Sigmoid colon (tissue), 7 donors: ENCODE data around the gene ABHD17C. TPM values are rescaled to one million over a fixed set of nuclear protein-coding genes. Genes with fewer than 3 reads are reported as not detected.

Source experiments
- DNase-seq: peaks from one replicate; pipeline ENCODE4 v3.0.0-alpha.2; 2019
- H3K27ac ChIP-seq, 4 donors: fragments of 200-600 bp; sonication (generic); one replicate each; pipeline ENCODE4 v1.5.1; 2016 to 2019; ENCODE audit warnings: mild to moderate bottlenecking in 1 of 4
- H3K27me3 ChIP-seq, 3 donors: fragments of 200-600 bp; sonication (generic); one replicate each; pipeline ENCODE4 v1.5.1; 2019; ENCODE audit warnings: mild to moderate bottlenecking in 1 of 3
- H3K36me3 ChIP-seq, 4 donors: fragments of 200-600 bp; sonication (generic); one replicate each; pipeline ENCODE4 v1.5.1; 2016 to 2019
- H3K4me1 ChIP-seq, 4 donors: fragments of 200-600 bp; sonication (generic); one replicate each; pipeline ENCODE4 v1.5.1; 2017 to 2019
- H3K4me3 ChIP-seq, 4 donors: fragments of 200-600 bp; sonication (generic); one replicate each; pipeline ENCODE4 v1.5.1; 2017 to 2019; ENCODE audit warnings: mild to moderate bottlenecking in 2 of 4, moderate library complexity in 1 of 4
- H3K9me3 ChIP-seq, 4 donors: fragments of 200-600 bp in 3 of 4; sonication (generic) in 3 of 4; one replicate each; pipeline versions ENCODE4 v1.5.1 to v1.6.1; 2013 to 2019
- EP300 ChIP-seq, 4 donors: sonication (generic); formaldehyde crosslinking; IDR thresholded peaks; one replicate each; pipeline ENCODE4 v1.6.1; 2017; ENCODE audit warnings: antibody characterized with exemption in 4 of 4
- POLR2A ChIP-seq, 2 donors: fragments of 450-650 bp; IDR thresholded peaks; one replicate each; pipeline ENCODE4 v1.6.1; 2016; ENCODE audit warnings: antibody characterized with exemption in 2 of 2, mild to moderate bottlenecking in 2 of 2, moderate library complexity in 2 of 2
- POLR2AphosphoS5 ChIP-seq, 4 donors: sonication (generic); formaldehyde crosslinking; IDR thresholded peaks; one replicate each; pipeline ENCODE4 v1.6.1; 2017; ENCODE audit warnings: antibody characterized with exemption in 4 of 4
- WGBS, 2 donors: extraction: QIAGEN DNeasy Blood & Tissue Kit; methylation state at CpG; one replicate each; pipeline ENCODE4 v1.1.7; 2013; 5-methylcytosine and 5-hydroxymethylcytosine counted together
- intact Hi-C: fragments of 100-400 bp; cut with DNase I; formaldehyde crosslinking; loops from one replicate; pipeline ENCODE4 v1.15.1; 2023
- polyA plus RNA-seq, 3 donors: library from polyadenylated mRNA; stranded (reverse); fragments of 200-250 nt; gene quantifications; one replicate each; pipeline ENCODE4 v1.2.3, GENCODE V29; 2013
- total RNA-seq, 4 donors: library from RNA; depleted of rRNA; stranded (reverse); fragments of >200 nt; gene quantifications; one replicate each; pipeline ENCODE4 v1.1.0, GENCODE V29; 2016
- TF ChIP-seq, protein P1 (sequence below), 4 experiments: fragments of 450-650 bp in 3 of 4; fragments of 200-600 bp in 1 of 4; IDR thresholded peaks; one replicate each; pipeline ENCODE4 v1.5.1; 2016 to 2019; ENCODE audit warnings: antibody characterized with exemption in 4 of 4, mild to moderate bottlenecking in 3 of 4, moderate library complexity in 2 of 4
- donor health status: healthy with polysubstance abuse.
- donor health status: Bipolar disorder and iron deficiency.
- donor health status: healthy.

The ABHD17C gene
- total and polyA plus RNA-seq, 7 donors: 2.0 to 174 (median 4.2) TPM

DNA sequence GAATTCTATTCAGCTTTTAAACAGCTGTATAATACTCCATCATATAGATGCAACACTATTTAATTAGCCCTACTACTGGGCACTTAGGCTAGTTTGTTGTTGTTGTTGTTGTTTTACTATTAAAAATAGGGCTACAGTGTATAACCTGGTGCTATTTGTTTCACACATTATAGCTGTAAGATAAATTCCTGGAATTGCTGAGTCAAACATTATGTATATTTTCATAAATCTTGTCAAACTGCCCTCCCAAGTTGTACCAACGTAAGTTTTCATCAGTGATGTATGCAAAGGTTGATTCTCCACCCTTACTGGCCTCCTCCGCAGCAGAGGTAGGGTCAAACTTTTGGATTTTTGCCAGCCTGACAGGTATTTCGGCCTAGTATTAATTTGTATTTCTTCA is 80.2 kb downstream of the ABHD17C start:
- WGBS, 2 donors: 90 to 95% methylated on average over 3 of the region's 3 CpGs
- Histone ChIP-seq H3K9me3 (no peaks in the 10 kb centered on the region), H3K4me1 (peaks cover 0 to 23% (median 19%) of the 10 kb centered on the region in 4 donors), H3K36me3 (no peaks in the 10 kb centered on the region), H3K4me3 (no peak overlapping the region), H3K27me3 (peaks cover 0 to 17% (median 1%) of the 10 kb centered on the region in 3 donors), H3K27ac (no peak overlapping the region)
- intact Hi-C loops: loop anchor here (10.0 kb wide), 1 partner anchor 81 kb away; the partner anchor contains the start of gene ABHD17C
- TF ChIP-seq POLR2AphosphoS5 (IDR thresholded peaks at IDR 0.05) (no peak), EP300 (IDR thresholded peaks at IDR 0.05) (no peak), POLR2A (IDR thresholded peaks at IDR 0.05) (no peak)
- TF ChIP-seq, protein P1, sequence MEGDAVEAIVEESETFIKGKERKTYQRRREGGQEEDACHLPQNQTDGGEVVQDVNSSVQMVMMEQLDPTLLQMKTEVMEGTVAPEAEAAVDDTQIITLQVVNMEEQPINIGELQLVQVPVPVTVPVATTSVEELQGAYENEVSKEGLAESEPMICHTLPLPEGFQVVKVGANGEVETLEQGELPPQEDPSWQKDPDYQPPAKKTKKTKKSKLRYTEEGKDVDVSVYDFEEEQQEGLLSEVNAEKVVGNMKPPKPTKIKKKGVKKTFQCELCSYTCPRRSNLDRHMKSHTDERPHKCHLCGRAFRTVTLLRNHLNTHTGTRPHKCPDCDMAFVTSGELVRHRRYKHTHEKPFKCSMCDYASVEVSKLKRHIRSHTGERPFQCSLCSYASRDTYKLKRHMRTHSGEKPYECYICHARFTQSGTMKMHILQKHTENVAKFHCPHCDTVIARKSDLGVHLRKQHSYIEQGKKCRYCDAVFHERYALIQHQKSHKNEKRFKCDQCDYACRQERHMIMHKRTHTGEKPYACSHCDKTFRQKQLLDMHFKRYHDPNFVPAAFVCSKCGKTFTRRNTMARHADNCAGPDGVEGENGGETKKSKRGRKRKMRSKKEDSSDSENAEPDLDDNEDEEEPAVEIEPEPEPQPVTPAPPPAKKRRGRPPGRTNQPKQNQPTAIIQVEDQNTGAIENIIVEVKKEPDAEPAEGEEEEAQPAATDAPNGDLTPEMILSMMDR (IDR thresholded peaks at IDR 0.05): no peak
- DNase-seq: no peak

DNA sequence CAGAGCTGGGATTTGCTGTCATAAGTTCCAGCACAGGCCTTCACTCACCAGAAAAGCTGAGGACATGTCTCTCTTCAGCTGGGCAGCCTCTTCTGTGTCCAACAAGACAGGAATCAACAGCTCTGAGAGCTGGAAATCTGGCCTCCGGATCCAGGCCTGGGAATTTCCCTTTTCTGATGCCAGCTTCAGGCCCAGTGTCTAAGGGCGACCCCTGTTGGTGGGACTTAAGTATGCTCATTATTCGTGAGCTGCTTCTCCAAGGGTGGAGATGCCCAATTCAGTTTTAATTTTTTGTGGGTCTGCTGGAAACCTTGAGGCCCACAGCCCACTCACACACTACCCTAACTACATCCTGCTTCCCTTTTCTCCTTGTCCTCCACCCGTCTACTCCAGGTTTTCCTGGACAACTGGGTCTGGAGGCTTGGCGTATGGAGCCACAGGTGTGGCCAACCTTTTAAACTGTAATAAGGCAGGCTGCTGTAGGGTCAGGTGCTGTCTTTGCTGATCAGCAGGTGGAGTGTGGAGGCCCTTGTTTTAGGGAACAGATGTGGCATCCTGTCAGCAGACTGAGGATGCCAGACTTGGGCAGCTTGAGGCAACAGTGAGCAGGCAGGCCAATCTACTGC is 81.4 kb downstream of the ABHD17C start:
- peaks cover 0 to 25% (median 4%) of the 10 kb centered on the region in 3 donors for H3K27me3 ChIP-seq
- H3K4me3 ChIP-seq: no peak overlapping the region
- no peaks in the 10 kb centered on the region for H3K36me3 ChIP-seq
- TF ChIP-seq, protein P1 (IDR thresholded peaks at IDR 0.05): peak; percentile 65 to 83 (median 82)
- TF ChIP-seq EP300 (IDR thresholded peaks at IDR 0.05): no peak
- no peak for TF ChIP-seq POLR2A (IDR thresholded peaks at IDR 0.05)
- H3K9me3 ChIP-seq: no peaks in the 10 kb centered on the region
- peaks cover 0 to 30% (median 24%) of the 10 kb centered on the region in 4 donors for H3K4me1 ChIP-seq
- WGBS, 2 donors: 9 to 25% methylated on average over 5 of the region's 5 CpGs
- no peak overlapping the region for H3K27ac ChIP-seq
- intact Hi-C loops: loop anchor here (2.0 to 10.0 kb wide), 3 partner anchors 82 to 322 kb away; partner anchors contain the start of gene ABHD17C
- peak; percentile 82 for DNase-seq

GRCh38 chr15:80777137-80777536 is 82.0 kb downstream of the ABHD17C start:
- no peak overlapping the region for H3K27ac ChIP-seq
- H3K36me3 ChIP-seq: no peaks in the 10 kb centered on the region
- DNase-seq: no peak
- H3K9me3 ChIP-seq: no peaks in the 10 kb centered on the region
- TF ChIP-seq POLR2A (IDR thresholded peaks at IDR 0.05) (no peak), EP300 (IDR thresholded peaks at IDR 0.05) (no peak), POLR2AphosphoS5 (IDR thresholded peaks at IDR 0.05) (no peak)
- TF ChIP-seq, protein P1 (IDR thresholded peaks at IDR 0.05): no peak
- intact Hi-C loops: loop anchor here (2.0 to 10.0 kb wide), 3 partner anchors 82 to 322 kb away; partner anchors contain the start of gene ABHD17C
- no peak overlapping the region for H3K4me3 ChIP-seq
- H3K4me1 ChIP-seq: peaks cover 0 to 30% (median 24%) of the 10 kb centered on the region in 4 donors
- WGBS, 2 donors: 5 to 21% methylated on average over 8 of the region's 8 CpGs
- peaks cover 0 to 25% (median 4%) of the 10 kb centered on the region in 3 donors for H3K27me3 ChIP-seq

GRCh38 chr15:80777826-80778620 is 82.9 kb downstream of the ABHD17C start:
- no peaks in the 10 kb centered on the region for H3K9me3 ChIP-seq
- H3K27ac ChIP-seq: no peak overlapping the region
- intact Hi-C loops: loop anchor here (1.0 to 10.0 kb wide), 4 partner anchors 83 to 323 kb away; partner anchors contain the start of gene ABHD17C
- H3K27me3 ChIP-seq: peaks cover 0 to 25% (median 4%) of the 10 kb centered on the region in 3 donors
- H3K36me3 ChIP-seq: no peaks in the 10 kb centered on the region
- DNase-seq: no peak
- peaks cover 0 to 30% (median 24%) of the 10 kb centered on the region in 4 donors for H3K4me1 ChIP-seq
- WGBS, 2 donors: 62 to 73% methylated on average over 10 of the region's 10 CpGs
- H3K4me3 ChIP-seq: no peak overlapping the region
- TF ChIP-seq, protein P1 (IDR thresholded peaks at IDR 0.05): no peak
- no peak for TF ChIP-seq POLR2AphosphoS5 (IDR thresholded peaks at IDR 0.05)
- TF ChIP-seq POLR2A (IDR thresholded peaks at IDR 0.05): no peak
- no peak for TF ChIP-seq EP300 (IDR thresholded peaks at IDR 0.05)
